Right atrium auricular region (tissue), 2 donors: ENCODE results near the gene SLC39A3. TPM values are rescaled to one million over a fixed set of nuclear protein-coding genes. Genes with fewer than 3 reads are reported as not detected.
"Not testable (repeated sequence)": the region's sequence is repeated elsewhere in the genome, so short reads cannot be mapped to it uniquely, and the experiment has no call there.

Experiments
- DNase-seq: peaks from one replicate; pipeline ENCODE4 v3.0.0-alpha.2; 2019; ENCODE audit warnings: low spot score
- H3K27ac ChIP-seq, 2 donors: fragments of 200-600 bp; sonication (generic); 1 replicate in 1 of 2; 2 replicates in 1 of 2; pipeline ENCODE4 v1.5.1; 2016 to 2019
- H3K27me3 ChIP-seq, 2 donors: fragments of 200-600 bp; sonication (generic); one replicate each; pipeline versions ENCODE4 v1.5.1 to v1.6.0; 2017 to 2019
- H3K36me3 ChIP-seq: fragments of 200-600 bp; sonication (generic); one replicate; pipeline ENCODE4 v1.5.1; 2016
- H3K4me1 ChIP-seq, 2 donors: fragments of 200-600 bp; sonication (generic); one replicate each; pipeline versions ENCODE4 v1.5.1 to v1.6.0; 2017 to 2019
- H3K4me3 ChIP-seq, 2 donors: fragments of 200-600 bp; sonication (generic); 1 replicate in 1 of 2; 2 replicates in 1 of 2; pipeline ENCODE4 v1.5.1; 2017 to 2019; ENCODE audit warnings: mild to moderate bottlenecking in 1 of 2, moderate library complexity in 1 of 2
- H3K9me3 ChIP-seq, 2 donors: fragments of 200-600 bp; sonication (generic); one replicate each; pipeline ENCODE4 v1.5.1; 2019
- total RNA-seq, 2 donors: library from RNA; depleted of rRNA; stranded (reverse); fragments of >200 nt; gene quantifications; one replicate each; pipeline ENCODE4 v1.1.0, GENCODE V29; 2016
- TF ChIP-seq, protein P1 (sequence below), 2 donors: fragments of 200-600 bp; sonication (generic); IDR thresholded peaks; one replicate each; pipeline ENCODE4 v1.5.1; 2019; ENCODE audit warnings: antibody characterized with exemption in 2 of 2

Gene SLC39A3
- total RNA-seq, 2 donors from 2014 or later: 22.9 to 38.0 TPM

DNA sequence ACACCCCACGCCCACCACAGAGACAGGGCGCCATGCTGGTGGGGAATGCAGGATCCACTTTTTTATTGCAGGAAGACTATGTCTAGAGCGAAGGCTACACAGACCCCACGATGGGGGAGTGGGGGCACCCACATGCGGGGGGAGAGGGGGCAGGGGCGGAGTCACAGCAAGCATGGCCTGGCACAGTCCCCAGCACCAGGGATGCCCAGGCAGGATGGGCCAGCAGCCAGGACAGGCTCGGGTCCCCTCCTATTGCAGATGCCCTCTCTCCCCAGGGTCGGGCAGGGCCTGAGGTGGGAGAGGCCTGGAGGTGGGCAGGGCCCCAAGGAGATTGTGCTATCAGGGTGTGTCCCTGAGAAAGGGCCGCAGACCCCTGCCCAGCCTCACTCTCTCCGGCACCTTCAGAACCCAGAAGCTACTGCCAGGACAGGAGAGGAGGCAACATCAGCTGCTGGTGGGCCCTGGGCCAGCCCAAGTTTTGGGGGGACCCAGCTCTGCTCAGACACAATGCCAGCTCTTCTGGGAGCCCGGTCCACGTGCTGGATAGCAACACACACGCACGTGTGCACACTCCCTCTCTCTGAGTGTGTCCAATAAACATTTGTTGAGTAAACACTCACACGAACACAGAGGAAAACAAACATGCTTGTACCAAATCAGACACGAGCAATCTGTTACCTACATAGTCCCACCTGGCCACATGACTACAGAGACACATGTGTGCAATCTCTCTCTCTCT lies 25.1 kb downstream of the SLC39A3 start:
- no peak overlapping the region for H3K4me3 ChIP-seq
- TF ChIP-seq, protein P1, sequence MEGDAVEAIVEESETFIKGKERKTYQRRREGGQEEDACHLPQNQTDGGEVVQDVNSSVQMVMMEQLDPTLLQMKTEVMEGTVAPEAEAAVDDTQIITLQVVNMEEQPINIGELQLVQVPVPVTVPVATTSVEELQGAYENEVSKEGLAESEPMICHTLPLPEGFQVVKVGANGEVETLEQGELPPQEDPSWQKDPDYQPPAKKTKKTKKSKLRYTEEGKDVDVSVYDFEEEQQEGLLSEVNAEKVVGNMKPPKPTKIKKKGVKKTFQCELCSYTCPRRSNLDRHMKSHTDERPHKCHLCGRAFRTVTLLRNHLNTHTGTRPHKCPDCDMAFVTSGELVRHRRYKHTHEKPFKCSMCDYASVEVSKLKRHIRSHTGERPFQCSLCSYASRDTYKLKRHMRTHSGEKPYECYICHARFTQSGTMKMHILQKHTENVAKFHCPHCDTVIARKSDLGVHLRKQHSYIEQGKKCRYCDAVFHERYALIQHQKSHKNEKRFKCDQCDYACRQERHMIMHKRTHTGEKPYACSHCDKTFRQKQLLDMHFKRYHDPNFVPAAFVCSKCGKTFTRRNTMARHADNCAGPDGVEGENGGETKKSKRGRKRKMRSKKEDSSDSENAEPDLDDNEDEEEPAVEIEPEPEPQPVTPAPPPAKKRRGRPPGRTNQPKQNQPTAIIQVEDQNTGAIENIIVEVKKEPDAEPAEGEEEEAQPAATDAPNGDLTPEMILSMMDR (IDR thresholded peaks at IDR 0.05): no peak
- H3K36me3 ChIP-seq: no peaks in the 10 kb centered on the region
- H3K9me3 ChIP-seq: peaks cover 0 to 6% of the 10 kb centered on the region in 2 donors
- H3K4me1 ChIP-seq: peaks cover 0 to 5% of the 10 kb centered on the region in 2 donors
- H3K27me3 ChIP-seq: no peaks in the 10 kb centered on the region
- no peak overlapping the region for H3K27ac ChIP-seq
- DNase-seq: no peak

DNA sequence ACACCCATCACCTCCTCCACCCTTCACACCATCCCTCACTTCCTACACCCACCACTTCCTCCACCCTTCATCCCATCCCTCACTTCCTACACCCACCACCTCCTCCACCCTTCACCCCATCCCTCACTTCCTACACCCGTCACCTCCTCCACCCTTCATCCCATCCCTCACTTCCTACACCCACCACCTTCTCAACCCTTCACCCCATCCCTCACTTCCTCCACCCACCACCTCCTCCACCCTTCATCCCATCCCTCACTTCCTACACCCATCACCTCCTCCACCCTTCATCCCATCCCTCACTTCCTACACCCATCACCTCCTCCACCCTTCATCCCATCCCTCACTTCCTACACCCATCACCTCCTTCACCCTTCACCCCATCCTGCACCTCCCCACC lies 25.7 kb downstream of the SLC39A3 start:
- H3K36me3 ChIP-seq, H3K4me3 ChIP-seq, H3K27ac ChIP-seq, H3K27me3 ChIP-seq, H3K4me1 ChIP-seq, DNase-seq, H3K9me3 ChIP-seq: not testable (repeated sequence)

DNA sequence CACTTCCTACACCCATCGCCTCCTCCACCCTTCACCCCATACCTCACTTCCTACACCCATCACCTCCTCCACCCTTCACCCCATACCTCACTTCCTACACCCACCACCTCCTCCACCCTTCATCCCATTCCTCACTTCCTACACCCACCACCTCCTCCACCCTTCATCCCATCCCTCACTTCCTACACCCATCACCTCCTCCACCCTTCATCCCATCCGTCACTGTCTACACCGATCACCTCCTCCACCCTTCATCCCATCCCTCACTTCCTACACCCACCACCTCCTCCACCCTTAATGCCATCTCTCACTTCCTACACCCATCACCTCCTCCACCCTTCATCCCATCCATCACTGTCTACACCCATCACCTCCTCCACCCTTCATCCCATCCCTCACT lies 26.6 kb downstream of the SLC39A3 start:
- DNase-seq, H3K27ac ChIP-seq, H3K4me3 ChIP-seq, H3K36me3 ChIP-seq, H3K4me1 ChIP-seq, H3K27me3 ChIP-seq, H3K9me3 ChIP-seq: not testable (repeated sequence)

DNA sequence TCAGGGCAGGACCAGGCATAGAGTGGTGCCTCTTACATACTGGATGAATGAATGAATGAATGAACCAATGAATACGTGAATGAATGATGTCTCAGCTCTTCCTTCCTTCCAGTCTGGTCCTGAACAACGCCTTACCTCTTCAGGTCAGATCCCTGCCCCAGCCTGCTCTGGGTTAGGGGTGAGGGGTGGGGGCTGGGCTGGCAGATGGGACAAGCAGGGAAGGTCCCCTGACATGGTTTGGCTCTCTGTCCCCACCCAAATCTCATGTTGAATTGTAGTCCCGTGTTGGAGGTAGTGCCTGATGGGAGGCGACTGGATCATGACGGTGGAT lies 28.0 kb downstream of the SLC39A3 start:
- TF ChIP-seq, protein P1 (IDR thresholded peaks at IDR 0.05): no peak
- no peak for DNase-seq

DNA sequence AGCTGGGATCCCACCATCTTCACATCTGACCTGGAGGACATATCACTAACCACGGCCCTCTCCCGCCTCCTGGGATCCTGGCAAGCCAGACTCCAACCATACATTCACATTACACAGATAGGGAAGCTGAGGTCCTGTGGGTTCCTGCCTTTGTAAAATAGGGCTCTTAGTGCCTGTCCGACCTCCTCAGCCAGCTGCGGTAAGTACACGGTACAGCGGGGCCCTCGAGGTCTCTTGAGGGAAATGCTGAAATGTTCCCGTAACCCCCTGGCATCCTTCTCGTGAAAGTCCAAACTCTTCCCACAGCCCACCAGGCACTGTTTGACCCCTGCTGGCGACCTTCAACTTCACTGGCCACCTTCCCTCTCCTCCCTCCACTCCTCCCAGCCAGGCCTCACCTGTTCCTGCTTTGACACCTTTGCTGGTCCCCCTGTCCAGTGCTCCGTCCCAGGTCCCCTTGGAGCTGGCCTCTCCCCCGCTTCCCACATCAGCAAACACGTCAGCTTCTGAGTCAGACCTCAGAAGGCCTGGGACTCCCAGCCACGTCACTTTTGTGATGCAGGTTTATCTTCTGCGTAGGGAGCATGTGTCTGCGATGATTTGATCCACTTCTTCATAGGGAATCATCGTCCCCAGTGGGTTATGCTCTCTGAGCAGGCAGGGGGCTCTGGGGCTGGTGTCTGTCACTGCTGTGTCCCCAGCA lies 28.5 kb downstream of the SLC39A3 start:
- no peak for DNase-seq
- no peak overlapping the region for H3K4me3 ChIP-seq
- no peaks in the 10 kb centered on the region for H3K36me3 ChIP-seq
- H3K27me3 ChIP-seq: no peaks in the 10 kb centered on the region
- peaks cover 0 to 6% of the 10 kb centered on the region in 2 donors for H3K9me3 ChIP-seq
- TF ChIP-seq, protein P1 (IDR thresholded peaks at IDR 0.05): no peak
- H3K27ac ChIP-seq: no peak overlapping the region
- no peaks in the 10 kb centered on the region for H3K4me1 ChIP-seq

More for the DNA sequence above, 28.0 kb downstream of the SLC39A3 start:
- Histone ChIP-seq H3K4me1 (no peaks in the 10 kb centered on the region), H3K27ac (no peak overlapping the region), H3K9me3 (peaks cover 0 to 6% of the 10 kb centered on the region in 2 donors), H3K4me3 (no peak overlapping the region), H3K27me3 (no peaks in the 10 kb centered on the region), H3K36me3 (no peaks in the 10 kb centered on the region)

DNA sequence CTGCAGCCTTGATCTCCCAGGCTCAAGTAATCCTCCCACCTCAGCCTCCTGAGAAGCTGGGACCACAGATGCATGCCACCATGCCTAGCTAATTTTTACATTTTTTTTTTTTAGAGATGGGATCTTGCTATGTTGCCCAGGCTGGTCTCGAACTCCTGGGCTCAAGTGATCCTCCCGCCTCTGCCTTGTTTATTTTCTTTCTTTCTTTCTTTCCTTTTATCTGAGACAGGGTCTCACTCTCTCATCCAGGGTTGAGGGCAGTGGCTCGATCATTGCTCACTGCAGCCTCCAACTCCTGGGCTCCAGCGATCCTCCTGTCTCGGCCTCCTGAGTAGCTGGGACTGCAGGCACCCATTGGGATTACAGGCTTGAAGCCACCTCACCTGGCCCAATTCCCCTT lies 33.6 kb downstream of the SLC39A3 start:
- Histone ChIP-seq H3K27ac (no peak overlapping the region), H3K4me1 (peaks cover 0 to 15% of the 10 kb centered on the region in 2 donors), H3K9me3 (no peaks in the 10 kb centered on the region), H3K27me3 (no peaks in the 10 kb centered on the region), H3K36me3 (no peaks in the 10 kb centered on the region), H3K4me3 (no peak overlapping the region)
- TF ChIP-seq, protein P1 (IDR thresholded peaks at IDR 0.05): no peak
- no peak for DNase-seq
